Activated CD8-positive, alpha-beta T cell treated with anti-CD3 and anti-CD28 coated beads for 36 hours (primary cell): ENCODE measurements around the gene MTFR1L. TPM values are rescaled to one million over a fixed set of nuclear protein-coding genes. Genes with fewer than 3 reads are reported as not detected.

Source experiments
- ATAC-seq: fragments of 200-7000 bp; cut with Tn5 transposase; one replicate; pipeline ENCODE4 v1.10.0; 2021; ENCODE audit warnings: mild to moderate bottlenecking, moderate library complexity
- CTCF ChIA-PET: fragments of 350-600 bp; sonication (Branson Sonifier 250); formaldehyde crosslinking; loops from one replicate; lab custom pipeline; 2021; ENCODE audit warnings: antibody characterized with exemption; lab: Charles Lee
- POLR2A ChIA-PET: fragments of 350-600 bp; sonication (Branson Sonifier 250); formaldehyde crosslinking; loops from one replicate; lab custom pipeline; 2021; ENCODE audit warnings: antibody characterized with exemption; lab: Charles Lee
- DNase-seq: peaks from one replicate; pipeline ENCODE4 v3.0.0-alpha.2; 2020
- H3K27ac Mint-ChIP-seq: one replicate; pipeline ENCODE4 v1.8.0; 2021; ENCODE audit warnings: mild to moderate bottlenecking, mixed read lengths
- H3K27me3 Mint-ChIP-seq: one replicate; pipeline ENCODE4 v1.8.0; 2021; ENCODE audit warnings: mixed read lengths
- H3K36me3 Mint-ChIP-seq: one replicate; pipeline ENCODE4 v1.8.0; 2021; ENCODE audit warnings: low read depth, mixed read lengths
- H3K4me1 Mint-ChIP-seq: one replicate; pipeline ENCODE4 v1.8.0; 2021; ENCODE audit warnings: low read depth, mixed read lengths
- H3K4me3 Mint-ChIP-seq: one replicate; pipeline ENCODE4 v1.8.0; 2021; ENCODE audit warnings: mild to moderate bottlenecking, moderate library complexity, mixed read lengths
- H3K9me3 Mint-ChIP-seq: one replicate; pipeline ENCODE4 v1.8.0; 2021; ENCODE audit warnings: mixed read lengths
- intact Hi-C: fragments of 100-400 bp; cut with micrococcal nuclease; formaldehyde crosslinking; loops from one replicate; pipeline ENCODE4 v1.10.0; 2022
- total RNA-seq, 2 experiments: library from RNA; stranded (reverse); gene quantifications; one replicate each; pipeline ENCODE4 v1.2.3, GENCODE V29; 2021
- TF ChIP-seq, protein P1 (sequence below): fragments of 200-600 bp; IDR thresholded peaks from one replicate; pipeline ENCODE4 v1.8.0; 2022; ENCODE audit warnings: antibody characterized with exemption, mild to moderate bottlenecking

Gene MTFR1L
- total RNA-seq, 2 experiments from 2014 or later: 25.6 to 27.4 TPM

DNA sequence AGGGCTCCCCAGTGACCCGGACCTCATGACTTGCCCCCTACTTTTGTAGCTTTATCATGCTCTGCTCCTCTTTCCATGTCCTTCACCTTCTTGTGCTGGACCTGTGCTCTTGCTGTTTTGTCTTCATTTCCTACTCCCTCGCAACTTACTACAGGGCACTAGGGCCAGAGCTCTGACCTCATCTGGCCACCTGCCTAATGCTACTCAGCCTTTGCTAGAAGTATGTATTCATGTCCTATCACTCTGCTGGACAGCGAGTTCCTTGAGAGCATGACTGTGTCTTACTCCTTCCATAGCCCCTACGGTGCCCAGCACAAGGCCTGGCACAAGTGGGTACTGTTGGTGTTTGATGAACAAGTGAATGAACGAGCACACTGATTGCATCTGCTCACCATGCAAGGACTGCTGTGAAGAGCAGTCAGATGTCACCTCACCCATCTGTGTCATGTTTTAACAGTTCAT lies 1.9 kb downstream of the MTFR1L start:
- ATAC-seq (no peak), DNase-seq (no peak)
- H3K36me3 Mint-ChIP-seq: peaks cover 10% of the 10 kb centered on the region
- H3K27me3 Mint-ChIP-seq: no peaks in the 10 kb centered on the region
- CTCF ChIA-PET: interaction anchor here (0.6 to 3.3 kb wide), 5 partner anchors 9 to 23 kb away, joined by 3 to 18 read pairs (median 3); no protein-coding TSS in a partner anchor
- TF ChIP-seq, protein P1, sequence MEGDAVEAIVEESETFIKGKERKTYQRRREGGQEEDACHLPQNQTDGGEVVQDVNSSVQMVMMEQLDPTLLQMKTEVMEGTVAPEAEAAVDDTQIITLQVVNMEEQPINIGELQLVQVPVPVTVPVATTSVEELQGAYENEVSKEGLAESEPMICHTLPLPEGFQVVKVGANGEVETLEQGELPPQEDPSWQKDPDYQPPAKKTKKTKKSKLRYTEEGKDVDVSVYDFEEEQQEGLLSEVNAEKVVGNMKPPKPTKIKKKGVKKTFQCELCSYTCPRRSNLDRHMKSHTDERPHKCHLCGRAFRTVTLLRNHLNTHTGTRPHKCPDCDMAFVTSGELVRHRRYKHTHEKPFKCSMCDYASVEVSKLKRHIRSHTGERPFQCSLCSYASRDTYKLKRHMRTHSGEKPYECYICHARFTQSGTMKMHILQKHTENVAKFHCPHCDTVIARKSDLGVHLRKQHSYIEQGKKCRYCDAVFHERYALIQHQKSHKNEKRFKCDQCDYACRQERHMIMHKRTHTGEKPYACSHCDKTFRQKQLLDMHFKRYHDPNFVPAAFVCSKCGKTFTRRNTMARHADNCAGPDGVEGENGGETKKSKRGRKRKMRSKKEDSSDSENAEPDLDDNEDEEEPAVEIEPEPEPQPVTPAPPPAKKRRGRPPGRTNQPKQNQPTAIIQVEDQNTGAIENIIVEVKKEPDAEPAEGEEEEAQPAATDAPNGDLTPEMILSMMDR: no peak
- POLR2A ChIA-PET: interaction anchor here (0.7 to 2.7 kb wide), 7 partner anchors 9 to 271 kb away, joined by 3 to 23 read pairs (median 3); no protein-coding TSS in a partner anchor
- peak overlapping the region; percentile 95 for H3K27ac Mint-ChIP-seq
- peak overlapping the region; percentile 95 for H3K4me3 Mint-ChIP-seq
- no peaks in the 10 kb centered on the region for H3K9me3 Mint-ChIP-seq
- intact Hi-C loops: no loop called here
- peaks cover 28% of the 10 kb centered on the region for H3K4me1 Mint-ChIP-seq

DNA sequence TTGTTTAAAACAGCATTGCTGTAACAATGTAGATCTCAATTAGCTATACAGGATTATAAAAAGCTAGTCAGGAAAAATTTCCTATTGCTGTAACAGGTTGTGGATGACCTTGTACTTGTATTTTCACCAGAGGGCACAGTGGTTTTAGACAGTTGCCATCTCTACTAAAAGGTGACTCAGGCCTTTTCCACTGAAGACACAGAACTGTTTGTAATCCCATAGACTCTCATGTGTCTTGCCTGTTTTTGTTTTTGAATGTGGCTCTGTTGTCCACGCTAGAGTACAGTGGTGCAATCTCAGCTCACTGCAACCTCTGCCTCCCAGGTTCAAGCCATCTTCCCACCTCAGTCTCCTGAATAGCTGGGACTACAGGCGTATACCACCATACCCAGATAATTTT lies 5.9 kb downstream of the MTFR1L start:
- TF ChIP-seq, protein P1: no peak
- no peak for ATAC-seq
- Mint-ChIP-seq H3K36me3 (peaks cover 29% of the 10 kb centered on the region), H3K9me3 (no peaks in the 10 kb centered on the region), H3K4me3 (no peak overlapping the region), H3K27me3 (no peaks in the 10 kb centered on the region), H3K27ac (no peak overlapping the region), H3K4me1 (peaks cover 15% of the 10 kb centered on the region)
- no peak for DNase-seq
- intact Hi-C loops: no loop called here
- ChIA-PET POLR2A (interaction anchor here (1.4 kb wide), 2 partner anchors 43 to 49 kb away, joined by 3 to 4 read pairs; no protein-coding TSS in a partner anchor), CTCF (no interaction called here)

DNA sequence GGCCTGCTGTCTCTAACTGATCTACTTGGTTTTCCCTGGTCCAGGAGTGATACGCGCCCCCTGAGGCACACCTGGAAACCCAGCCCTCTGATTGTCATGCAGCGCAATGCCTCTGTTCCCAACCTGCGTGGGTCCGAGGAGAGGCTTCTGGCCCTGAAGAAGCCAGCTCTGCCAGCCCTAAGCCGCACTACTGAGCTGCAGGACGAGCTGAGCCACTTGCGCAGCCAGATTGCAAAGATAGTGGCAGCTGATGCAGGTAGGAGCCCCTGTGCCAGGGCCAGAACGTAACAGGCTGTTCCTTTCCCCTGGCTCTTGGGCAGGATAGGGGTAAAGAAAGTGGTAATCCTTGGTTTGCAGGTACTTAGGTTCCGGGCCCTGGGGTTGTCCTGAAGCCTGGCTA lies 6.8 kb downstream of the MTFR1L start:
- TF ChIP-seq, protein P1: no peak
- Mint-ChIP-seq H3K36me3 (peaks cover 34% of the 10 kb centered on the region), H3K9me3 (no peaks in the 10 kb centered on the region), H3K4me1 (peaks cover 6% of the 10 kb centered on the region), H3K4me3 (no peak overlapping the region), H3K27me3 (no peaks in the 10 kb centered on the region), H3K27ac (no peak overlapping the region)
- ATAC-seq (no peak), DNase-seq (no peak)
- ChIA-PET POLR2A (interaction anchor here (1.4 kb wide), 2 partner anchors 44 to 48 kb away, joined by 3 to 4 read pairs; no protein-coding TSS in a partner anchor), CTCF (no interaction called here)
- intact Hi-C loops: no loop called here

DNA sequence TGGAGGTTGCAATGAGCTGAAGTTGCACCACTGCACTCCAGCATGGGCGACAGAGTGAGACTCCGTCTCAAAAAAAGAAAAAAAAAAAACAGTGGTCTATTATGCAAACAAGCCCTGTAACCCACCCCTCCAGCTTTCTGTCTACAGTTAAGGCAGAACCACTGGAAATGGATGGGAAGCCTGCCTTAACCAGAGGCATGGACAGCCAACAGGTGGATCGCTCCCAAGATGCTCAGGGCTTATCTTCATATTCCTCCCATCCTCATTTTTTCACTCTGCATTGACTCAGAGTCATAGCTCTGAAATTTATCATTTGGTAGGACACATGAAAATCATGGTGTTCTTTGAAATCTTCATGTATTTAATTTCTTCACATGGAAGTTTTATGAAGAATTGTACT lies 8.7 kb downstream of the MTFR1L start:
- Mint-ChIP-seq H3K4me1 (peaks cover 5% of the 10 kb centered on the region), H3K27ac (no peak overlapping the region), H3K27me3 (no peaks in the 10 kb centered on the region), H3K36me3 (peaks cover 42% of the 10 kb centered on the region), H3K4me3 (no peak overlapping the region), H3K9me3 (no peaks in the 10 kb centered on the region)
- intact Hi-C loops: no loop called here
- TF ChIP-seq, protein P1: no peak
- POLR2A ChIA-PET: interaction anchor here (1.5 to 4.4 kb wide), 3 partner anchors 8 to 14 kb away, joined by 4 to 23 read pairs (median 8); partner anchors contain the start of gene MTFR1L
- DNase-seq (no peak), ATAC-seq (no peak)
- CTCF ChIA-PET: interaction anchor here (1.8 kb wide), 1 partner anchor 67 kb away, joined by 6 read pairs; no protein-coding TSS in a partner anchor

DNA sequence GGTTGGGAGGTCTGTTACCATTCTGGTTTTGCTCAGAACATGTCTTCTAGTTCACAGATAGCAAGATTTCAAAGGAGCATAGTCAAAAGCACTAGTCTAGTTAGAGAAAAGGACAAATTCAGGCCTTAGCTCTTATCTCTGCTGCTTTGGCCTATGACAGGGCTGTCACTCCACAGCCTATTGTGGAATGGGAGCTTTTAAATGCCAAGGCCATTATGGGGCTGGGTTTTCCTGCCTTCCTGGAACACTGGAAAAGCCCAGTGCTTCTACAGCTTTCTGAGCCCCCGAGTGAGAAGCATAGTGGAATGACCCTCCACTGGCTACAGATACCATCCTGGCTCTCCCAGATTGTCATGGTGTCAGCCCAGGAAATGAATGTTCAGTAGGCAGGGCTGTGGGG lies 9.3 kb downstream of the MTFR1L start:
- ATAC-seq (no peak), DNase-seq (no peak)
- Mint-ChIP-seq H3K4me1 (peaks cover 5% of the 10 kb centered on the region), H3K27ac (no peak overlapping the region), H3K27me3 (no peaks in the 10 kb centered on the region), H3K4me3 (no peak overlapping the region), H3K9me3 (no peaks in the 10 kb centered on the region), H3K36me3 (peaks cover 42% of the 10 kb centered on the region)
- POLR2A ChIA-PET: interaction anchor here (1.5 to 4.4 kb wide), 3 partner anchors 8 to 14 kb away, joined by 4 to 23 read pairs (median 8); partner anchors contain the start of gene MTFR1L
- CTCF ChIA-PET: interaction anchor here (1.8 to 3.6 kb wide), 2 partner anchors 8 to 66 kb away, joined by 6 to 18 read pairs; partner anchors contain the start of gene MTFR1L
- TF ChIP-seq, protein P1: no peak
- intact Hi-C loops: no loop called here
